Body of pancreas (tissue), 4 donors: ENCODE measurements around the gene MRTFB.

ENCODE experiments used
- CTCF ChIP-seq, 7 experiments: fragments of 450-650 bp in 4 of 7; fragments of 200-600 bp in 3 of 7; sonication (generic) in 3 of 7; IDR thresholded peaks; one replicate each; pipeline ENCODE4 v1.5.1; 2016 to 2019; ENCODE audit warnings: antibody characterized with exemption in 7 of 7
- POLR2A ChIP-seq, 3 donors: fragments of 450-650 bp; IDR thresholded peaks; one replicate each; pipeline ENCODE4 v1.6.1; 2016; ENCODE audit warnings: antibody characterized with exemption in 3 of 3, mild to moderate bottlenecking in 2 of 3

DNA sequence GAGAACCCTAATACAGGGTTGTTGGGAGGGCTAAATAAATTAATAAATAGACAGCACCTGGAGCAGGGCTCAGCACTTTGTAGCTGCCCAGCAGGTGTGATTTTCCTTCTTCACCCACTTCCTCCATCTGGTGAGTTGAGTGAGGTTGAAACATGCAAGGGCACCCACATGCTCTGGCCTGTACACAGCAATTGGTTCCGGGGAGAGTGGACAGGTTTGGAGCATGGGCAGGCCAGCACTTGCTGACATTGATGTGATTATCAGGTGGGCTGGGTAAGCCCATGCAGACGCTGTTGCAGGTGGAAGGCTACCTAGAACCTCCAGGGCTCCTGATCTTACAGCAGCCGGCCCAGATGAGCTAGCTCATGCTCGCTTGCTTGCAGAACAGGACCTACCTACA is 1.3 kb upstream of the MRTFB start:
- TF ChIP-seq POLR2A (IDR thresholded peaks at IDR 0.05) (no peak), CTCF (IDR thresholded peaks at IDR 0.05) (no peak)
